Heart left ventricle (tissue), 13 donors: ENCODE data around the gene ADRA1B.

ENCODE experiments used
- POLR2A ChIP-seq, 2 donors: fragments of 450-650 bp; IDR thresholded peaks; one replicate each; pipeline ENCODE4 v1.6.1; 2017; ENCODE audit warnings: antibody characterized with exemption in 2 of 2, mild to moderate bottlenecking in 2 of 2, moderate library complexity in 2 of 2
- TF ChIP-seq, protein P1 (sequence below), 12 donors: fragments of 200-600 bp; sonication (generic) in 4 of 12; IDR thresholded peaks; one replicate each; pipeline versions ENCODE4 v1.5.0 to v1.8.0; 2018 to 2022; ENCODE audit warnings: antibody characterized with exemption in 12 of 12, mild to moderate bottlenecking in 5 of 12
- donor health status: ischemic (EF 13 %, LVEDD 7.1; RV severe dilation, severe dysfunction).
- donor health status: DM: no; HTN: yes; CAD: no.
- donor health status: DM: no; HTN: no; CAD: no.
- donor health status: ischemic (EF 25% LVEDD 6.9; RV normal size, moderate dysfunction).
- donor health status: ischemic (EF 25% LVEDD 5.7; RV mildly dilated, moderate dysfunction).
- donor health status: ischemic (EF 35%, LVEDD 5.7; RV mildly dilated, moderate dysfunction).
- donor health status: nonischemic (EF 11% LVEDD 7.7; RV severe dilation, severe dysfunction).
- donor health status: DM: yes; HTN: yes; CAD: no.
- donor health status: PGD.
- donor health status: ischemic (EF 29% LVEDD 5.4; RV normal size, mild dysfunction).
- donor health status: nonischemic (EF 23%, LVEDD 6.1; RV moderate dilation, normal function).

DNA sequence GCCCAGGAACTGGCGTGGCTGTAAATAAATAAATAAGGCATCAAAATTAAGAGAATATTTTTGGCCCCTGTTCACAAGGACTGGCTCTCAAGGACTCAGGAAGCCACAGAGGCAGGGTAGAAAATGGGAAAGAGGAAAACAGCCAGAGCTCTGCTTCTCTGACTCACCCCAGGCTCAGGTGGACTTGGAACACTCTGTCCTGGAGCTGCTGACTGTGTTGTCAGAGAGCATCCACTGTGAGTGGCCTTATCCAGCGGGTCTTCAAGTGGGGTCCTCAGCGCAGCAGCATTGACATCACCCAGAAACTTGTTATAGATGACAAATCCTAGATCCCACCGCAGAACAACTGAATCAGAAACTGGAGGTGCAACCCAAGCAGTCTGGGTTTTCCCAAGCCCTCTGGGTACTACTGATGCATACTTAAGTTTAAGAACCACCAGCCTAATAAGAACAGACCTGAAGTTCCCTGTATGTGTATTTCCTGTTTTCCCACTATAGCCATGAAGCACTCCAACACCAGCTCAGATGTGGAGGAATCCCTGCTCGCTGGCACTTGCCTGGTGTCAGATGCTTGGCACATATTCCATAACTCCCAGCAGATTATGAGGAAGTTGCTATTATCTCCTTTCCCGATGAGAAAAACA, 20.5 kb downstream of the ADRA1B start:
- TF ChIP-seq, protein P1, sequence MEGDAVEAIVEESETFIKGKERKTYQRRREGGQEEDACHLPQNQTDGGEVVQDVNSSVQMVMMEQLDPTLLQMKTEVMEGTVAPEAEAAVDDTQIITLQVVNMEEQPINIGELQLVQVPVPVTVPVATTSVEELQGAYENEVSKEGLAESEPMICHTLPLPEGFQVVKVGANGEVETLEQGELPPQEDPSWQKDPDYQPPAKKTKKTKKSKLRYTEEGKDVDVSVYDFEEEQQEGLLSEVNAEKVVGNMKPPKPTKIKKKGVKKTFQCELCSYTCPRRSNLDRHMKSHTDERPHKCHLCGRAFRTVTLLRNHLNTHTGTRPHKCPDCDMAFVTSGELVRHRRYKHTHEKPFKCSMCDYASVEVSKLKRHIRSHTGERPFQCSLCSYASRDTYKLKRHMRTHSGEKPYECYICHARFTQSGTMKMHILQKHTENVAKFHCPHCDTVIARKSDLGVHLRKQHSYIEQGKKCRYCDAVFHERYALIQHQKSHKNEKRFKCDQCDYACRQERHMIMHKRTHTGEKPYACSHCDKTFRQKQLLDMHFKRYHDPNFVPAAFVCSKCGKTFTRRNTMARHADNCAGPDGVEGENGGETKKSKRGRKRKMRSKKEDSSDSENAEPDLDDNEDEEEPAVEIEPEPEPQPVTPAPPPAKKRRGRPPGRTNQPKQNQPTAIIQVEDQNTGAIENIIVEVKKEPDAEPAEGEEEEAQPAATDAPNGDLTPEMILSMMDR (IDR thresholded peaks at IDR 0.05) = no peak
- TF ChIP-seq POLR2A (IDR thresholded peaks at IDR 0.05) = no peak
